Thoracic aorta (tissue), 2 donors: ENCODE results near the gene MLPH. TPM values are rescaled to one million over a fixed set of nuclear protein-coding genes. Genes with fewer than 3 reads are reported as not detected.

Source experiments
- ATAC-seq: fragments of 150-250 bp; one replicate; pipeline ENCODE4 v1.8.0; 2017; ENCODE audit warnings: low read depth; ENCODE audit not compliant: insufficient number of reproducible peaks, low FRiP score
- DNase-seq: peaks from one replicate; pipeline ENCODE4 v3.0.0-alpha.2; 2020; ENCODE audit warnings: low spot score
- H3K27ac ChIP-seq, 2 donors: fragments of 200-600 bp; sonication (generic); 1 replicate in 1 of 2; 2 replicates in 1 of 2; pipeline ENCODE4 v1.5.1; 2016; ENCODE audit warnings: mild to moderate bottlenecking in 2 of 2, moderate library complexity in 2 of 2
- H3K27me3 ChIP-seq: fragments of 200-600 bp; sonication (generic); replicated peaks from 2 replicates; pipeline ENCODE4 v1.6.0; 2016; ENCODE audit warnings: mild to moderate bottlenecking; ENCODE audit not compliant: insufficient read depth
- H3K36me3 ChIP-seq: fragments of 200-600 bp; sonication (generic); one replicate; pipeline ENCODE4 v1.5.1; 2016
- H3K4me1 ChIP-seq, 2 donors: fragments of 200-600 bp; sonication (generic); 1 replicate in 1 of 2; 2 replicates in 1 of 2; pipeline versions ENCODE4 v1.5.1 to v1.6.0; 2016; ENCODE audit warnings: low read depth in 2 of 2, mild to moderate bottlenecking in 1 of 2; ENCODE audit not compliant: control insufficient read depth in 1 of 2
- H3K4me3 ChIP-seq: fragments of 200-600 bp; sonication (generic); 2 replicates; pipeline ENCODE4 v1.5.1; 2016; ENCODE audit warnings: mild to moderate bottlenecking
- H3K9me3 ChIP-seq: fragments of 200-600 bp; sonication (generic); 2 replicates; pipeline ENCODE4 v1.5.1; 2016
- CTCF ChIP-seq: fragments of 200-600 bp; sonication (generic); IDR thresholded peaks from one replicate; pipeline ENCODE4 v1.5.1; 2019; ENCODE audit warnings: antibody characterized with exemption
- total RNA-seq, 2 donors: library from RNA; depleted of rRNA; stranded (reverse); fragments of >200 nt; gene quantifications; one replicate each; pipeline versions ENCODE4 v1.1.0 to v1.2.3, GENCODE V29; 2016

MLPH gene
- total RNA-seq, 2 donors from 2014 or later = 2.0 to 7.4 TPM

- DNase-seq = no peak
- TF ChIP-seq CTCF = no peak
- no peaks in the 10 kb centered on the region for H3K36me3 ChIP-seq
Observed at GRCh38 chr2:237497009-237497837, 10.2 kb downstream of the MLPH start.

GRCh38 chr2:237497838-237498186 lies 10.8 kb downstream of the MLPH start:
- Histone ChIP-seq H3K4me1 (peaks cover 9 to 11% of the 10 kb centered on the region in 2 donors), H3K27ac (no peak overlapping the region), H3K9me3 (no peaks in the 10 kb centered on the region), H3K27me3 (no peaks in the 10 kb centered on the region), H3K4me3 (no peak overlapping the region), H3K36me3 (no peaks in the 10 kb centered on the region)
- TF ChIP-seq CTCF = no peak
- ATAC-seq (no peak), DNase-seq (no peak)

More at GRCh38 chr2:237497009-237497837, 10.2 kb downstream of the MLPH start:
- Histone ChIP-seq H3K4me3 (no peak overlapping the region), H3K4me1 (peaks cover 5% of the 10 kb centered on the region in 2 donors), H3K27ac (no peak overlapping the region), H3K9me3 (no peaks in the 10 kb centered on the region), H3K27me3 (no peaks in the 10 kb centered on the region)
- ATAC-seq = no peak

- ATAC-seq = no peak
- Histone ChIP-seq H3K4me1 (peaks cover 11 to 12% of the 10 kb centered on the region in 2 donors), H3K4me3 (no peak overlapping the region), H3K9me3 (no peaks in the 10 kb centered on the region), H3K27ac (no peak overlapping the region), H3K27me3 (no peaks in the 10 kb centered on the region), H3K36me3 (no peaks in the 10 kb centered on the region)
- TF ChIP-seq CTCF = no peak
- DNase-seq = no peak
Observed at GRCh38 chr2:237498341-237498740, 11.3 kb downstream of the MLPH start.

GRCh38 chr2:237500681-237501424 lies 13.8 kb downstream of the MLPH start:
- no peaks in the 10 kb centered on the region for H3K9me3 ChIP-seq
- DNase-seq (no peak), ATAC-seq (no peak)
- H3K4me3 ChIP-seq = no peak overlapping the region
- no peak overlapping the region for H3K27ac ChIP-seq
- H3K27me3 ChIP-seq = no peaks in the 10 kb centered on the region
- no peak for TF ChIP-seq CTCF
- H3K36me3 ChIP-seq = no peaks in the 10 kb centered on the region
- peaks cover 11 to 12% of the 10 kb centered on the region in 2 donors for H3K4me1 ChIP-seq

- no peaks in the 10 kb centered on the region for H3K27me3 ChIP-seq
- peaks cover 11 to 12% of the 10 kb centered on the region in 2 donors for H3K4me1 ChIP-seq
- ATAC-seq = no peak
- no peak for TF ChIP-seq CTCF
- no peak for DNase-seq
- H3K27ac ChIP-seq = peak overlapping the region in 1 of 2 donors; percentile 26
- H3K36me3 ChIP-seq = no peaks in the 10 kb centered on the region
- no peak overlapping the region for H3K4me3 ChIP-seq
- no peaks in the 10 kb centered on the region for H3K9me3 ChIP-seq
Observed at GRCh38 chr2:237501892-237502513, 15.0 kb downstream of the MLPH start.
